Activated CD8-positive, alpha-beta memory T cell treated with anti-CD3 and anti-CD28 coated beads for 4 hours (primary cell): ENCODE results near the gene FRMD8.
"Not testable (repeated sequence)": the region's sequence is repeated elsewhere in the genome, so short reads cannot be mapped to it uniquely, and the experiment has no call there.

ENCODE experiments used
- DNase-seq, 2 donors: peaks; one replicate each; pipeline ENCODE4 v3.0.0-alpha.2; 2020; ENCODE audit warnings: low read depth in 2 of 2

FRMD8 gene

GRCh38 chr11:65393513-65394079, 7.2 kb downstream of the FRMD8 start:
- DNase-seq, result no peak

GRCh38 chr11:65394125-65394536, 7.7 kb downstream of the FRMD8 start:
- no peak for DNase-seq

DNA sequence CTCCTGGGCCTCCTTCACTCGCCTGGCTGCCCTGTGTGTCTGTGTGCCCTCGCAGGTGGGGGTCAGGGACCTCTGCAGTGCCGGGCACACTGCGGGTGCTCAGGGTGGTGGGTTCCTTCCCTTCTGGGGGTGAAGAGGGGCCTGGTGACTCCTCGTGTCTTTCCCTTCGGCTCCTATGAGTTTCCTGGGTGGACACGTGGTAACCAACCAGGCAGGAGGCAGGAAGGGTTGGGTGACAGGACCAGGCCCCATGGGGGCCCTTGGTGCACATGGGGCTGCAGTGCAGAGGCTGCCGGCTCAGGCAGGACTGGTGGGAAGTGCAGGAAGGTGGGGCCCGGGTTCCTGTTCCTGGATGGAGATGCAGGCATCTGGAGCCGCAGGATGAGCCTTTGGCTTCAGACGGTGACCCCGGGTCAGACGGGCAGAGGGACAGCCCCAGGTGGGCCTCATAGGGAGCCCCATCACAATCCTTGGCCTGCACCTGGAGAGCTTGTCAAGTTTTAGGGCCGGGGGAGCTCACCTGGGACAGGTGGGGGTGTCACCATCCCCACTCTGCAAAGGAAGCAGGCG, 9.6 kb downstream of the FRMD8 start:
- no peak for DNase-seq

- DNase-seq, result no peak
Observed at GRCh38 chr11:65396769-65397745, 10.6 kb downstream of the FRMD8 start.

DNA sequence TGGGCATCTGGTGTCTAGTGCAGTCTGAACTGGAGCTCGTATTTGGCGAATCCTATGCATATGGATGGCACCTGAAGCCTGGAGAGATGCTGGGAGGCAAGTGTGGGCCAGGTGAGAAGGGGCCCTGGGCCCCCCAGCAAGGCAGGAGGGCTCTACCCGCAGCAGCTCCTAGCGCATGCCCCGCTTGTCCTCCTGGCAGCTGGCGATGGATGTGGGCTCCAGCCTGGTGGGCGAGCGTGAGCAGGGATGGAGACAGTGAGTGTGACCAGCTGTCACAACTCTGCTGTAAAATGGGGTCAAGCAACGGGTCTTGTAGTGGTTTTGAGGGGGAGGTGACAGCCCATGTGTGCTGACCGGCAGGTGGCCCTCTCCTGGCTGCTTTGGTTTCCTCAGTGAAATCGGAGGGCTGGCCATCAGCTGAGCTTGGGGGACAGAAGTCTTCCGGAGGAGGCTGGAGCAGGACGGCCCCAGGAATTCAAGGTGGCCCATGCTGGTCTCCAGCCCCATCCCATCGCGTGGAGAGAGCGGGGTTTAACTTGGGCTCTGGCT, 12.0 kb downstream of the FRMD8 start:
- no peak for DNase-seq

DNA sequence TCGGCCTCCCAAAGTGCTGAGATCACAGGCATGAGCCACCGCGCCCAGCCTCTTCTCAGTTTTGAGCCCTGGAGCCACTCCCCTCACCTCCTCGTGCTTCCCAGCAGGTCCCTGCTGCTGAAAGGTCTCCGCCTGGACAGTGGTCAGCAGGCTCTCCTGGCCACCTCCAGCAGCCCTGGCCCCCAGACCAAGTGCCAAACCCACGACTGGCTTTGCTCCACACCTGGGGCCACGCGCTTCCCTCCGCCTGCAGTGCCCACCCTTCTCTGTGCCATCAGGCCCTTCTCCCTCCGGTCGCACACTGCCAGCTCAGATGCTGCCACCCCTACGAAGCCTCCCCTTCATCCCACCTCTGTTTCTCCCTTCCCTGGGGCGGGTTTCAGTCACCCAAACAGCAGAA, 12.8 kb downstream of the FRMD8 start:
- no peak for DNase-seq

- DNase-seq, result no peak
Observed at GRCh38 chr11:65399845-65400244, 13.4 kb downstream of the FRMD8 start.

GRCh38 chr11:65400307-65401072, 14.1 kb downstream of the FRMD8 start:
- DNase-seq, result no peak

DNA sequence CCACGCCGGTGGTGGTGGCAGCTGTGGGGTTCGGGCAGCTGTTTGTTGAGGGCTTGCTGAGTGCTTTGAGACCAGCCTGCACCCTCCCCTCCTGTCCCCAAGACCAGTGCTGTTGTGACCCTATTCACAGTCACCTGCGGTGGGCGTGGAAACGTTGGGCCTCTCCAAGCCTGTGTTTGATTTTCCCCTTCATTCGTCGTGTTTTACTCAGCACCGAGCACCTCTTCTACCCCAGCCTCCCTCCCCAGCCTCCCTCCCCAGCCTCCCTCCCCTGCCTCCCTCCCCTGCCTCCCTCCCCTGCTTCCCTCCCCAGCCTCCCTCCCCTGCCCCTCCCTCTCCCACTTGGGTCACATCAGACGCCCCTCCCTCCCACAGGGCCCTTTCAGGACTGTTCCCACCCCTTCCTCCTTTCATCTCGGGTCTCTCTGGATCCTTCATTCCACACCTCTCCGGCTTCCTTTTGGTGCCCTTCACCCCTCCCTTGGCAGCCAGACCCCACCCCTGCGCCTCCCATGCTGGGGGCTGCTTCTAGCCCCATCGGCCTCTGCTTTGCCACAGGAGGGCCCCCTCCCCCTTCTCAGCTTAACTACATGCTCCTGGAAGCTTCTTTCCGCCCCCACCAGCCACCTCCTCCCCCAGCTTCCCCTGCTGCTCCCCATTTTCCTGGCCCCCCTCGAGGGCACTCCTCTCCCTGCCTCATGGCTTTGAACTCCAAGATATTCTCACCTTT, 14.8 kb downstream of the FRMD8 start:
- DNase-seq, result no peak

DNA sequence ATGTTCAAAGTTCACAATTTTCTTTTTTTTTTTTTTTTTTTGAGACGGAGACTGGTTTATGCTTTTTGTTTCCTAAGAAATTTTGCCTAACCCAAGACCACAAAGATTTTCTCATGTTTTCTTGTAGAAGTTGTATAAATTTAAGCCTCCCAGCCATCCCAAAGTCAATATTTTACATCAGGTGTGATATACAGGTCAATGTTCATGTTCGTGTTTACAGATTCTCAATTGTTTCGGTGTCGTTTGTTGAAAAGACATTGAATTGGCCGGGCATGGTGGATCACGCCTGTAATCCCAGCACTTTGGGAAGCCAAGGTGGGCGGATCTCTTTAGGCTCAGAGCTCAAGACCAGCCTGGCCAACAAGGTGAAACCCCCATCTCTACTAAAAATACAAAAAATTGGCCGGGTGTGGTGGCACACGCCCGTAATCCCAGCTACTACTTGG, 15.4 kb downstream of the FRMD8 start:
- no peak for DNase-seq

DNA sequence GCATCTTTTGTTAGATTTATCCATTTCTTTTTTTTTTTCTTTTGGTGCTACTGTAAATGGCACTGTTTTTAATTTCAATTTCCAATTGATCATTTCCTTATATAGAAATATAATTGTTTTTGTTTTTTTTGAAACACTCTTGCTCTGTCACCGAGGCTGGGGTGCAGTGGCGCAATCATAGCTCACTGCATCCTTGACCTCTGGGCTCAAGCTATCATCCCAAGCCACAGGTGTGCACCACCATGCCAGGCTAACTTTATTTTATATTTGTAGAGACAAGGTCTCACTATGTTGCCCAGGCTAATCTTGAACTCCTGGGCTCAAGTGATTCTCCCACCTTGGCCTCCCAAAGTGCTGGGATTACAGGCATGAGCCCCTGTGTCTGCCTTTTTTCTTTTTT, 16.4 kb downstream of the FRMD8 start:
- DNase-seq, result no peak

DNA sequence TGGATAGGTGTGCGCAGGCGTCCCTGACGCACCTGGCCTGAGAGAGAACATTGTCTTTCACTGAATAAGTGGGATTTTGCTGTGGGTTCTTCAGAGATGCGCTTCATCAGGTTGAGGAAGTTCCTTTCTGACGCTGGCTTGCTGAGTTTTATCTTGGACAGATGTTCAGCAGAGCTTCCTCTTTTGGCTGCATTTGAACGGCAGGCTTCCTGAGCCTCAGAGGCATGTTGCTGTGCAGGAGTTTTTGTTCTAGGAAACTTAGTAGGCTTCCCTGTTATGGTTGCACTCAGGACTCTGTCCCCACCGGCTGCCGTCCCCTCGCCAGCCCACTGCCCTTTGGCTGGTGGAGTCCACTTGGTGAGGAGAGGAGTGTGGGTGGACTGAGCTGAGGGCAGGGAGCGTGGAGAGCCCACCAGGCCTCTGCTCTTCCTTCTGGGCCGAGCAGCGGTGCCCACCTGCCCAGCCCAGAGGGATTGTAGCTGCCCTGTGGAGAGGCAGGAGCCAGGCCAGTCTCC, 17.2 kb downstream of the FRMD8 start:
- no peak for DNase-seq

- no peak for DNase-seq
Observed at GRCh38 chr11:65404210-65404609, 17.8 kb downstream of the FRMD8 start.

GRCh38 chr11:65404638-65405339, 18.4 kb downstream of the FRMD8 start:
- no peak for DNase-seq

- no peak for DNase-seq
Observed at GRCh38 chr11:65410936-65411680, 24.7 kb downstream of the FRMD8 start.

DNA sequence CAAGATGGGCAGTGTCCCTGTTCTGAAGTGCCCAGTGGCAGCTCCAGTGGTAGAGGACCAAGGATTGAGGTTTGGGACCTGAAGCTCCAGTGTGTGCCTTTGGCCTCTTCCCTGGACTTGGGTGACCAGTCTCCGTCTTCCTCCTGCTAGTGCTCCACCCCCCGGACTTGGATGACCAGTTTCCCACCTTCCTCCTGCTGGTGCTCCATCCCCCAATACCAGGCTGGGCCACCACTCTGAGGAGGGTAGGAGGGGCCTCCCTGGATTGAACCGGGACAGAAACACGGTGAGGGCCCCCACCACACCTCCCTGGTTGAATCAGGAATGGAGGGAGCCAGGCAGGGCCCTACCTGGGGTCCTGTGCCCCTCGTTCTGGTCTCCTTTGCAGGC, 25.2 kb downstream of the FRMD8 start:
- DNase-seq, result no peak

DNA sequence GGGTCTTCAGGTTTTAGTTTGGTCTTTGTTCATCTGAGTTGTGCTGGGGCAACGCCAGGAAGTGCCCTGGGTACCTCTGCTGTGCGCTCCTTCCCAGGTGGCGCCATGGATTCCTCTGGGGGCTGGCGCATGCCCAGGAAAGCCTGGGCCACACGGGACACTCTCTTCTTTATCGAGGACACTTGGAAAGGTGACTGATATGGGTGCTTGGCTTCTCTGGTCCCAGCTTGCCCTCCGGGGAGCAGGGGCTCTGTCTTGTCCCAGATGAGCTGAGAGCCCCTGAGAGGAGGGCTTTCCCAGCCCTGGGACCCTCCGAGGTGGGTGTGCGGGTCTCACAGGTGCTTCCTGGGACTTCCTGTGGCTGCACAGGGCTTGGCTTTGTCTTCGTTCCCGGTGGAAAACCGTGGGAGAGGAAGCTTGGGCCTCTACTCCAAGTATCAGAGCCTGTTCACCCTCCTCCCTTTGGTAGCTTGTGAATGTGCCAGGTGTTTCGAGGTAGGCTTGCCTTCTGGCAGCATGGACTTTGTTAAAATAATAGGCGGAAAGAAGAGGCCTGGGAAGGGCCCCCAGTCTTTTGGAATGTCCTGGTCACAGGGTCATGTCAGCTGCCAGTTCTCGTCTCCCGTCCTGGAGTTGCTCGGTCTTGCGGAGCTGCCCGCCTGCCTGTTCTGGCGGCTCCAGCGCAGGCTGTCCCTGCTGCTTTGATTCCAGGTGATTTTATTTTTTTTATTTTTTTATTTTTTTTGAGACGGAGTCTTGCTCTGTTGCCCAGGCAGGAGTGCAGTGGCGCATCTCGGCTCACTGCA, 26.0 kb downstream of the FRMD8 start:
- DNase-seq, result no peak

- not testable (repeated sequence) for DNase-seq
Observed at GRCh38 chr11:65413077-65413664, 26.7 kb downstream of the FRMD8 start.
